NCI-H2227 (cell line): ENCODE data around the gene HDGFL2.
"Not testable (repeated sequence)": the region's sequence is repeated elsewhere in the genome, so short reads cannot be mapped to it uniquely, and the experiment has no call there.

Experiments used
- DNase-seq: peaks from one replicate; lab custom pipeline; 2025; ENCODE audit not compliant: unreplicated experiment; lab: John Stamatoyannopoulos, UW

Gene HDGFL2

GRCh38 chr19:4511300-4512054, 39.4 kb downstream of the HDGFL2 start:
- no peak for DNase-seq

DNA sequence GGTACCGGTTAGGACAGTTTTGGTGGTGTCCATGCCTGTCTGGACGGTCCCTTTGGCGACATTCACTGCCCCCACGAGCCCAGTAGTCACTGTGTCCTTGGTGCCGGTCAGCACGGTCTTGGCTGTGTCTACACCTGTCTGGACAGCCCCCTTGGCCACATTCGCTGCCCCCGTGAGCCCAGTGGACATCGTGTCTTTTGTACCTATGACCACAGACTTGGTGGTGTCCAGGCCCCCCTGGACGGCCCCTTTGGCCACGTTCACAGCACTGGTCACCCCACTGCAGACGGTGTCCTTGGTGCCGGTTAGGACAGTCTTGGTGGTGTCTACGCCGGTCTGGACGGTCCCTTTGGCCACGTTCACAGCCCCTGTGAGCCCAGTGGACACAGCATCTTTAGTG, 40.0 kb downstream of the HDGFL2 start:
- no peak for DNase-seq

DNA sequence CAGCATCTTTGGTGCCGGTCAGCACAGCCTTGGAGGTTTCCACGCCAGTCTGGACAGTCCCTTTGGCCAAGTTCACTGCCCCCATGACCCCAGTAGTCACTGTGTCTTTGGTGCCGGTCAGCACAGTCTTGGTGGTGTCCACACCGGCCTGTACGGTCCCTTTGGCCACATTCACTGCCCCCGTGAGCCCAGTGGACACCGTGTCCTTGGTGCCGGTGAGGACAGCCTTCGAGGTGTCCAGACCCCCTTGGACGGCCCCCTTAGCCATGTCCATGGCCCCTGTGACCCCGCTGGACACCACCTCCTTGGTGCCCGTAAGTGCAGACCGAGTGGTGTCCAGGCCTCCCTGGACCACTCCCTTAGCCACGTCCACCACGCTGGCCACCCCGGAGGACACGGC, 41.2 kb downstream of the HDGFL2 start:
- no peak for DNase-seq

GRCh38 chr19:4515732-4516131, 43.6 kb downstream of the HDGFL2 start:
- no peak for DNase-seq

GRCh38 chr19:4516199-4516938, 44.3 kb downstream of the HDGFL2 start:
- DNase-seq = no peak

DNA sequence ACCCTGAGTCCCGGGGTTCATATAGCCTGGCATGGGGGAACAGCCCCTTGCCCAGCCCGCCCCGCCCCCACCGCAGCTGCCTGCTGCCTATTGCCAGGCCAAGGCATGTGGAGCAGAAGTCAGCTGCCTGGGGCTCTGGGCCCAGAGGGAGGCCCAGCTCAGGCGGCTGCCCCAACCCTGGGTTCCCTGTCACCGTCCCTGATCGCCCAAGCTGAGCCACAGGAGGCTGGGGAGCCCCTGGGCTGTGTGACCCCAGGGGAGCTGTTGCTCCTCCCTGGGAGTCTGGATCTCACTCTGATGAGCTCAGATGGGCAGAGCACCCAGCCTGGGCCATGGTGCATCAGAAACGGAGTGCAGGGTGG, 44.8 kb downstream of the HDGFL2 start:
- no peak for DNase-seq

DNA sequence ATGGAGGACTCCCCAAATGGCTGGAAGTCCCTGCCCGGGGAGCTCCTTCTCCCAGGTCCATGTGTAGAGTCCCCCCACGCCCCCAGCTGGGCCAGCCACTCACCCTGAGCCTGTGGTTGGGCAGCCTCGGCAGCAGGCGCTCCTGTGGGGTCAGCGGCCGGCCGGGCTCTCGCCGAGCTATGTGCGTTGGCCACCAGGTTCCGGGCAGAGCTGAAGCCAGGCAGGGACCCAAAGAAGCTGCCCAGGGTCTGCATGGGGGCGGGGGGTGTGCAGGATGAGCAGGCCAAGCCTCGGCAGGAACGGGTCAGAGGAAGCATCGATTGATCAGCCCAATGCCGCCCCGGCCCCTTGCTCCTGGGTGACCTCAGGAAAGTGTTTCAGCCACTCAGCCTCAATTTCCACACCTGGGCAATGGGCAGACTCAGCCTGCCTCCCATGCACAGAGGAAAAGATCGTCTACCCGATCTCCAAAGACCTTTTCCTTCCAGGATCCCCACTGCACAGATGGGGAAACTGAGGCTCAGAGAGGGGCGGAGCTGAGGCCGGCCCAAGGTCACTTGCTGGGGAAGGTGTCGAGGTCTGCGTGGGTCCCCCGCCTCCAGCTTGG, 45.5 kb downstream of the HDGFL2 start:
- no peak for DNase-seq

- DNase-seq = no peak
These were observed 46.5 kb downstream of the HDGFL2 start, which contains the start of gene PLIN4 for GRCh38 chr19:4518345-4519171. Gene PLIN4 (minus strand): TSS chr19:4518486. CDS start chr19:4518272, 214 bp downstream.

GRCh38 chr19:4519172-4519496, 47.0 kb downstream of the HDGFL2 start:
- no peak for DNase-seq

DNA sequence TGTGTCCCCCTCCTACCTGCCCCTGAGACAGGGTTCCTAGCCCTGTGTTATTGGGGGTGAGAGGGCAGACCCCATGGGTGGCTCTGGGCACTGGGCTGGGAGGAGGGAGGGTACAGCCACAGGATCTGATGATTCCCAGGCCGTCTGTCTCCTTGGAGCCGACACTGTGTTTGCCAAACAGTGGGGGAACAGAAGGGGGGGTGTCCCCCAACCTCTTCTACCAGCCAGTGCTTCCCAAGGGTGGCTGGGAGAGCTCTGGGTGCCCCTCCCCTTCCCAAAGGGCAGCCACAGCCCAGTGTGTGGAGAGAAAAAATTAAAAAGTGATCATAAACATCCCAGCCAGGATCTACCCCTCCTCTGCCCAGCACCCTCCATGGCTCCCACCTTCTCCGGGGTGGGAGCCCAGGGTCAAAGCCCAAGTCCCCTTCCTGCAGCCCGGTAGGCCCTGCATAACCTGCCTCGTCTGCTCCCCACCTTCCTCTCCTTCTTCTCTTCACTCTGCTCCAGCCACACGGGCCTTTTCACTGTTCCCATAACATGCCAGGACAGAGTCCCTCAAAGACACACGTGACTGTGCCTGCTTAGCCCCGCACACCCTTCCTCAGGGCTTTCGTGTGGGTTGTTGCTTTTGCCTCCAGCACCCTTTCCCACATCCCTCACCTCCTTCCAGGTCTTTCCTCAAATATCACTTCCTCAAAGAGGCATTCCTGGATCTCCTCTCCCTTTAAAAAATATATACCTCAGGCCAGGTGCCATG, 47.6 kb downstream of the HDGFL2 start:
- no peak for DNase-seq

GRCh38 chr19:4521170-4521887, 49.2 kb downstream of the HDGFL2 start:
- no peak for DNase-seq

DNA sequence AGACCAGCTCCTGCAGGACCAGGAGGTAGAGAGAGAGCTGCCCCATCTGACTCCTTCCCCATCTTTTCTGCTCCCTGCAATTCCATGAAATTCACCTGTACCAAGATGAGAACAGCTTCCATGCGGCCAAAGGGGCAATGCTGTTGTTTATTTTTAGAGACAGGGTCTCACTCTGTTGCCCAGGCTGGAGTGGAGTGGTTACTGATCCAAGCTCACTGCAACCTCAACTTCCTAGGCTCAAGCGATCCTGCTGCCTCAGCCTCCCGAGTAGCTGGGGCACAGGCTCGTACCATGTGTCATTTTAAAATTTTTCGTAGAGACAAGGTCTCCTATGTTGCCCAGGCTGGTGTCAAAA, 49.8 kb downstream of the HDGFL2 start:
- no peak for DNase-seq

- no peak for DNase-seq
These were observed 50.4 kb downstream of the HDGFL2 start for GRCh38 chr19:4522291-4523002.

- no peak for DNase-seq
These were observed 51.4 kb downstream of the HDGFL2 start for GRCh38 chr19:4523306-4524110.

GRCh38 chr19:4524808-4525562, 52.9 kb downstream of the HDGFL2 start:
- peak; percentile 22 for DNase-seq

- no peak for DNase-seq
These were observed 53.5 kb downstream of the HDGFL2 start for GRCh38 chr19:4525563-4526002.

GRCh38 chr19:4527377-4527776, 55.3 kb downstream of the HDGFL2 start:
- DNase-seq = not testable (repeated sequence)

GRCh38 chr19:4528843-4529242, 56.7 kb downstream of the HDGFL2 start:
- no peak for DNase-seq
